SW480 (cell line): ENCODE measurements around the gene CD164L2.
A peak's percentile ranks its signal among the peaks of the same experiment; 100 is the strongest.

ENCODE experiments used
- DNase-seq: peaks from one replicate; pipeline ENCODE4 v3.0.0-alpha.2; 2016; ENCODE audit warnings: low spot score

CD164L2 gene

GRCh38 chr1:27363766-27364695, 19.1 kb downstream of the CD164L2 start:
- DNase-seq: no peak

GRCh38 chr1:27361553-27361952, 21.6 kb downstream of the CD164L2 start:
- DNase-seq: no peak

GRCh38 chr1:27361044-27361402, 22.1 kb downstream of the CD164L2 start:
- DNase-seq: no peak

- no peak for DNase-seq
These were observed 22.7 kb downstream of the CD164L2 start for GRCh38 chr1:27360159-27361043.

- DNase-seq: no peak
These were observed 23.3 kb downstream of the CD164L2 start for GRCh38 chr1:27359822-27360158.

GRCh38 chr1:27358928-27359313, 24.2 kb downstream of the CD164L2 start:
- no peak for DNase-seq

GRCh38 chr1:27358038-27358927, 24.9 kb downstream of the CD164L2 start:
- no peak for DNase-seq

GRCh38 chr1:27357281-27358037, 25.7 kb downstream of the CD164L2 start:
- peak; percentile 40 for DNase-seq

GRCh38 chr1:27356619-27357280, 26.4 kb downstream of the CD164L2 start:
- no peak for DNase-seq

- DNase-seq: no peak
These were observed 26.9 kb downstream of the CD164L2 start for GRCh38 chr1:27356277-27356618.

GRCh38 chr1:27355683-27356082, 27.4 kb downstream of the CD164L2 start:
- no peak for DNase-seq

- no peak for DNase-seq
These were observed 29.5 kb downstream of the CD164L2 start for GRCh38 chr1:27353629-27354028.

- DNase-seq: no peak
These were observed 30.0 kb downstream of the CD164L2 start for GRCh38 chr1:27353166-27353565.

- no peak for DNase-seq
These were observed 31.5 kb downstream of the CD164L2 start for GRCh38 chr1:27351541-27352107.

- DNase-seq: no peak
These were observed 32.2 kb downstream of the CD164L2 start for GRCh38 chr1:27350663-27351540.

- DNase-seq: peak; percentile 69
These were observed 33.1 kb downstream of the CD164L2 start for GRCh38 chr1:27349784-27350662.

- peak; percentile 74 for DNase-seq
These were observed 34.0 kb downstream of the CD164L2 start for GRCh38 chr1:27348861-27349783.
